Glomerular endothelial cell (primary cell): Measurements from ENCODE around the gene DLX3. TPM values are rescaled to one million over a fixed set of nuclear protein-coding genes. Genes with fewer than 3 reads are reported as not detected.

Experiments
- DNase-seq: peaks from one replicate; pipeline ENCODE4 v3.0.0-alpha.2; 2011; ENCODE audit warnings: low read depth, low spot score; ENCODE audit errors: extremely low read depth
- total RNA-seq: library from RNA; depleted of rRNA; stranded (reverse); fragments of >200 nt; gene quantifications from 2 replicates; pipeline ENCODE4 v1.2.3, GENCODE V29; 2015

The DLX3 gene
- total RNA-seq, 1 donor from 2014 or later: not detected

- DNase-seq: no peak
These were observed 18.7 kb downstream of the DLX3 start for GRCh38 chr17:49976163-49976827.

- DNase-seq: no peak
These were observed 19.5 kb downstream of the DLX3 start for GRCh38 chr17:49975531-49975930.

- no peak for DNase-seq
These were observed 21.8 kb downstream of the DLX3 start for GRCh38 chr17:49973271-49973615.

- DNase-seq: no peak
These were observed 22.3 kb downstream of the DLX3 start for GRCh38 chr17:49972486-49973270.

- DNase-seq: no peak
These were observed 23.1 kb downstream of the DLX3 start for GRCh38 chr17:49971848-49972485.

- DNase-seq: no peak
These were observed 23.7 kb downstream of the DLX3 start for GRCh38 chr17:49971199-49971847.

- no peak for DNase-seq
These were observed 24.5 kb downstream of the DLX3 start for GRCh38 chr17:49970498-49970897.

- no peak for DNase-seq
These were observed 25.1 kb downstream of the DLX3 start for GRCh38 chr17:49969795-49970389.

- DNase-seq: no peak
These were observed 25.8 kb downstream of the DLX3 start, which contains the start of gene DLX4 for GRCh38 chr17:49969134-49969759. DLX4 (plus strand) TSS chr17:49969190; CDS start chr17:49969469, 279 bp downstream.

GRCh38 chr17:49968405-49969133 lies 26.5 kb downstream of the DLX3 start:
- no peak for DNase-seq

- DNase-seq: no peak
These were observed 27.2 kb downstream of the DLX3 start for GRCh38 chr17:49967621-49968404.

- DNase-seq: no peak
These were observed 27.8 kb downstream of the DLX3 start for GRCh38 chr17:49967205-49967604.

GRCh38 chr17:49966767-49967166 lies 28.3 kb downstream of the DLX3 start:
- no peak for DNase-seq

- no peak for DNase-seq
These were observed 29.5 kb downstream of the DLX3 start for GRCh38 chr17:49965524-49965909.

- no peak for DNase-seq
These were observed 30.1 kb downstream of the DLX3 start for GRCh38 chr17:49964769-49965523.

- DNase-seq: no peak
These were observed 30.7 kb downstream of the DLX3 start for GRCh38 chr17:49964303-49964768.

- DNase-seq: no peak
These were observed 31.3 kb downstream of the DLX3 start for GRCh38 chr17:49963626-49964302.

GRCh38 chr17:49963309-49963625 lies 31.8 kb downstream of the DLX3 start:
- DNase-seq: no peak
